BLaER1 (cell line): ENCODE measurements around the gene ZFYVE19.
A peak's percentile ranks its signal among the peaks of the same experiment; 100 is the strongest.

Source experiments
- H3K27ac ChIP-seq: shearing (Covaris generic); formaldehyde crosslinking; 2 replicates; pipeline ENCODE4 v1.8.1; 2022
- H3K27me3 ChIP-seq: shearing (Covaris generic); formaldehyde crosslinking; 2 replicates; pipeline ENCODE4 v1.8.1; 2022
- H3K36me3 ChIP-seq: shearing (Covaris generic); formaldehyde crosslinking; 2 replicates; pipeline ENCODE4 v1.8.1; 2022
- H3K4me1 ChIP-seq: shearing (Covaris generic); formaldehyde crosslinking; 2 replicates; pipeline ENCODE4 v1.8.1; 2022
- H3K4me2 ChIP-seq: shearing (Covaris generic); formaldehyde crosslinking; 2 replicates; pipeline ENCODE4 v1.8.1; 2022
- H3K4me3 ChIP-seq: shearing (Covaris generic); formaldehyde crosslinking; 2 replicates; pipeline ENCODE4 v1.8.1; 2022
- H3K9ac ChIP-seq: shearing (Covaris generic); formaldehyde crosslinking; 2 replicates; pipeline ENCODE4 v1.8.1; 2022
- H3K9me3 ChIP-seq: shearing (Covaris generic); formaldehyde crosslinking; 2 replicates; pipeline ENCODE4 v1.8.1; 2022
- H4K20me1 ChIP-seq: shearing (Covaris generic); formaldehyde crosslinking; 2 replicates; pipeline ENCODE4 v1.8.1; 2022
- Cebpa-rat ChIP-seq: shearing (Covaris generic); IDR thresholded peaks from 2 replicates; pipeline ENCODE4 v1.8.1; 2022

ZFYVE19 gene

DNA sequence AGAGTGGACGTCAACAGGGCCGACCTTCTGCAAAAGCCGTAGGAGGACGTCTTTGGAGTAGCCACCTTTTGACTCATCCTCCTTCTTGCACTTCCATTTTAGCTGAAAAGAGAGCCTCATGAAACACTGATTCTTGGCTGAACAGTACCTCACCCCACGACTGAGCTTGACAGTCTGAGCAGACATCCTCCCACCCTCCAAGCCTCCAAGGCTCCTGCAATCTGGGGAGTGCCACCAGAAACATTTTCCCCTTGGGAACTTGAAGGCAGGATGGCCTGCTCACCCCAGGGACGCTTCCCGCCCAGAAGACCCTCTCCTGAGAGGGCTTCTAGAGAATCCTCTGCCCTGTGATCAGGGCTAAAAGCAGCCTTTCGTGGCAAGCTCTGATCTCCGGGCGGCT lies 31.9 kb upstream of the ZFYVE19 start:
- Histone ChIP-seq H3K4me2 (peak overlapping the region; percentile 51), H3K36me3 (peaks cover 70% of the 10 kb centered on the region), H3K9me3 (no peaks in the 10 kb centered on the region), H3K27ac (peak overlapping the region; percentile 30; the same call in 1 of the 2 replicates), H3K4me1 (peaks cover 62% of the 10 kb centered on the region), H3K9ac (peak overlapping the region; percentile 10; the same call in 1 of the 2 replicates), H3K27me3 (no peaks in the 10 kb centered on the region), H3K4me3 (no peak overlapping the region), H4K20me1 (peaks cover 27% of the 10 kb centered on the region; the same call in 1 of the 2 replicates)
- TF ChIP-seq Cebpa-rat, result no peak

DNA sequence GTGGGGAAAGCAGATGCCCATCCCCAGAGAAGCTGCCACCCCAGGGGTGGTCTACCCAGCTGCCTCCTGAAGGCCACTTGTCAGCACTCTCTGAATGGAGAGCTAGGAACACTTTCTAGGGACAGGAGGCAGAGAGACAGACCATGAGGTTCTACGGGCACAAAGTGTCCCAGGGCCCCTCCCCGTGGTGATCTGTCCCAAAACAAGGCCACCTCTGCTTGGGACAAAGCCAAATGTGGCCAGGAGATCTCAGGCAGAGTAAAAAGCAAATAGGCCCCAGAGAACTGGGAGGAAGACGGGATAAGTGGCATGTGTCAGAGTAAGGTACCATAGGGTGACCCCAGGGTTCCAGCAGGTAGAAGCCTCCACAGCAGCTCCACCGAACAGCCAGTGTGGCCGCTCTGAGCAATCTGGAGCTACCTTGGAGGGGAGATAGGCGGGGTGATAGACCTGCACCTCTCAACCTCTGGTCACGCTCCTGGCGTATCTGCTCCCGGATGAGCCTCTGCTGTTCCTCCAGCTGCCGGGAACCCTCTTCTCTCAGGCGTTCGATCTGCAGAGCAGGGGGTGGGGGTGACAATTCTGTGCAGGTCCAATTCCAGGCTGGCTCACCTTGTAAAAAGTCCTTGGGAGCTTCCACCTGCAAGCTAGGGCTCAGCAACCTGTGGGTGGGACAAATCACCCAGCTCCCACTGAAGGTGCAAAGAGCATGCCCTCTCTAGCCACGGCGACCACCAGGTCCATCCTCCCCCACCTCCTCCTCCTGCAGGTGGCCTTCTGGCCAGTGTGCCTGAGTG lies 31.0 kb upstream of the ZFYVE19 start:
- Histone ChIP-seq H4K20me1 (peaks cover 18% of the 10 kb centered on the region; the same call in 1 of the 2 replicates), H3K4me3 (no peak overlapping the region), H3K4me2 (peak overlapping the region; percentile 51), H3K27me3 (no peaks in the 10 kb centered on the region), H3K9me3 (no peaks in the 10 kb centered on the region), H3K4me1 (peaks cover 53% of the 10 kb centered on the region), H3K27ac (peak overlapping the region; percentile 30; the same call in 1 of the 2 replicates), H3K9ac (peak overlapping the region; percentile 10; the same call in 1 of the 2 replicates), H3K36me3 (peaks cover 73% of the 10 kb centered on the region)
- TF ChIP-seq Cebpa-rat, result no peak

DNA sequence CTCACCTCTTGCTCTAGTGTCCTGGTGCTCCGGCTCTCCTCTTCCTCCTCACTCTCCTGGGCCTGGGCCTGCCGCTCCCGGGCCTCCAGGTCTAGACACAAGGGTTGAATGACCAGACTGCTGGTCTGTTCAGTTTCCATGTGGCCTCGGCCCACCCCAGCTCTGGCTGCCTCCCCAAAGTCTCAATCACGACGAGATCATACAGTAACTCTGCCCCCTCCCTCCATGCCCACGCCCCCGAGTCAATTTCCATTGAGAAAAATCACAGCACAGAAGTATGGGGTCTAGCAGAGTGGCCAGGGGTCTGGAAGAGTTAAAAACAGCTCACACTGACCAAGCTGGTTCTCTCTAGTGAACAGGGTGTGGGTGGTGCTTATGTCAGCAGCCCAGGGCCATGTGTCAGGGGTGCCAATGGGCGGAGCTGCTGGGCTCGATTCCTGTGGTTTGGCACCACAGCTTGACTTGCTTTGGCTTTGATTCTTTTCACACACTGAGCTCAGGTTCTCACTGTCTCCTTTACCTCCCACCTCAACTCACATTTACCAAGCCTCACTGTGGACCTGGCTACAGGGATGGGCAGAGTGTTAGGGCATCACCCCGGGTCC lies 30.2 kb upstream of the ZFYVE19 start:
- Histone ChIP-seq H3K27me3 (no peaks in the 10 kb centered on the region), H3K9me3 (no peaks in the 10 kb centered on the region), H4K20me1 (peaks cover 11% of the 10 kb centered on the region; the same call in 1 of the 2 replicates), H3K27ac (no peak overlapping the region), H3K36me3 (peaks cover 73% of the 10 kb centered on the region), H3K4me3 (no peak overlapping the region), H3K4me1 (peaks cover 46% of the 10 kb centered on the region), H3K9ac (no peak overlapping the region), H3K4me2 (peak overlapping the region; percentile 17; the same call in 1 of the 2 replicates)
- no peak for TF ChIP-seq Cebpa-rat

DNA sequence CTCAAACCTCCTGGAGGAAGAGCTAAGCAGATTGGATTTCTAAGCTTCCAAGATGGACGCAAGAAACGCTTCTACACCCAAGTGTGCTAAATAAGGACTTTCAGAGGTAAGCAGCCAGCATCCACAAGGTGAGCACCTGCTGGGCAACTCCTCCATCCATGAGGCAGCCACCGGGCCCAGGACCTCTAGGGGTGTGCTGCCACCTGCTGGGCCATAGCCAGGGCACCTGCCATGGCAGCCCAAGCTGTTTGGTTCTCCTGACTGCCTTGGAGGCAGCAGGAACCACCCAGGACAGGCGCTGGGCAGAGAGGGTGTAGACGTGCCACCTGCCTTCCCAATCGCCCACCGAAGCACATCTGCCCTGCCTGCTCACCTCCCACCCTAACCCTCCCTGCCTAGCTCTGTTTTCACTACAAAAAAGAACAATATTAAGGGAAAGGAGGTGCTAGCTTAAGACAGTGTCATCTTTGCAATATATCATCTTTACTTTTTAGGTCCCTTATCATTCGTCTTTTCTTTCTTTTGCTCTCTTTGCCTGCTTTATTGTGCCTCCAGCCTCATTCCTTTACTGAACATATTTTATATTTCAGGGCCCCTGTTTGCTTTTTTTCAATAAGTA lies 24.2 kb upstream of the ZFYVE19 start:
- H3K9me3 ChIP-seq, result no peaks in the 10 kb centered on the region
- no peak overlapping the region for H3K4me3 ChIP-seq
- H3K27ac ChIP-seq, result no peak overlapping the region
- peaks cover 47% of the 10 kb centered on the region for H4K20me1 ChIP-seq
- H3K9ac ChIP-seq, result no peak overlapping the region
- H3K27me3 ChIP-seq, result no peaks in the 10 kb centered on the region
- no peak for TF ChIP-seq Cebpa-rat
- H3K4me1 ChIP-seq, result peaks cover 17% of the 10 kb centered on the region
- no peak overlapping the region for H3K4me2 ChIP-seq
- H3K36me3 ChIP-seq, result peaks cover 31% of the 10 kb centered on the region

DNA sequence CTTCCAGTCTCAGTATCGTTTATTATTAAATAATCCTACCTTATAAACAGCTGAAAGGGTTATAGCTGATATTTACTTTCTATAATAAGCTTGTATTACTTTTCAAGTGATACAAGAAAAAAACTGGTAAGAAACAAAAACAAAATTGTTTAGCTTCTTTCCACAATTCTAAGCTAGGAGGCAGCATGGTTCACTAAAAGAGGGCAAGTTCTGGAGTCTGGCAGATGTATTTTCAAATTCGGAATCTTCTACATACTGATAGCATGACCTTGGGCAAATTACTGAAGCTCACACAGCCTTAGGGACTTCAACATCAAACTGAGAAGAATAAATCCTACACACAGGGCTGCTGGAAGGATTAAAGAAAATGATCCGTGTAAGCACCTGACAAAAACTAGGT lies 21.7 kb upstream of the ZFYVE19 start:
- Histone ChIP-seq H3K27me3 (no peaks in the 10 kb centered on the region), H3K9me3 (no peaks in the 10 kb centered on the region), H3K4me2 (no peak overlapping the region), H3K4me3 (no peak overlapping the region), H3K27ac (no peak overlapping the region), H3K9ac (no peak overlapping the region), H3K4me1 (peaks cover 37% of the 10 kb centered on the region), H3K36me3 (peaks cover 6% of the 10 kb centered on the region), H4K20me1 (peaks cover 62% of the 10 kb centered on the region)
- TF ChIP-seq Cebpa-rat, result no peak

DNA sequence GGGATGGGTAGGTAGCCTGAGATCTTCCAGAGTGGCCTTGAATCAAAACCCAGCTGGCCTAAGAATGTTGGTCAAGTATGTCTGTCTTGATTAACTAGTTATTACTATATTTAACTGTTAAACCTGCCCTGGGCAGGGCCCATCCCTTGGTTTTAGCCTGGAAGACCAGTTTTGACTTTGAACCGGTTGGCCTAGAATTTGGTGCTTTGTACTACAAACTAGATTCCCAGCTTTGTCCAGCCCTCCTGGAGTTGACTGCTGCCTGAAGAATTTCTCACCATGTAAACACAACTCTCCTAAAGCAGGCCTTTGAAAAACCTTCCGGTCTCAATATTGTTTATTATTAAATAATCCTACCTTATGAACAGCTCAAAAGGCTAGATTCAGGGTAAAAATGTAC lies 21.1 kb upstream of the ZFYVE19 start:
- Histone ChIP-seq H3K4me3 (no peak overlapping the region), H3K9ac (no peak overlapping the region), H3K9me3 (no peaks in the 10 kb centered on the region), H3K4me2 (no peak overlapping the region), H3K36me3 (peaks cover 10% of the 10 kb centered on the region; the same call in 1 of the 2 replicates), H3K27ac (no peak overlapping the region), H3K27me3 (no peaks in the 10 kb centered on the region), H3K4me1 (peaks cover 37% of the 10 kb centered on the region), H4K20me1 (peaks cover 62% of the 10 kb centered on the region)
- no peak for TF ChIP-seq Cebpa-rat

DNA sequence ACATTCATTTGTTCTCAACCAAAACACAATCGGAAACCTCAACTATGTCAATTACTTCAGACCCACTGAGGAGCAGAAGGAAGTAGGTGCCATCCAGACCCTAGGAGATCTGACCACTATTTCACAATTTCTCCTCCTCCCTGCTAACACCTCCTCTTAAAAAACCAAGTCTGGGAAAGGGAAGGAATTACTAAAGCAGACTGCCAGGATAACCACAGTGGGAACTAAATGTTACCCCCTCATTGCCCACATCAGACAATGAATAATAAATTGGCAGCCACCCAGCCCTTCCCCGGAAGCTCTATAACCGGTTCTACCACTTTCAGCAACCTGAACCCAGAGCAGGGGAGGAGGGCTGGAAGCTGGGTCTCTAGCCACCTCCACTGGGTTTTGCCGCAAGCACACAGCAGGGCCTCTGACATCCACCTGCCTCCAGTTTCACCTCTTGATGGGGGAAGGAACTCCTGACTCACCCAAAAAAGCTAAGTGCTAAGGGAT lies 19.5 kb upstream of the ZFYVE19 start:
- Histone ChIP-seq H3K27me3 (no peaks in the 10 kb centered on the region), H3K27ac (0 out of 2 replicates have a peak overlapping the region, but pooled peaks have one; percentile 20), H4K20me1 (peaks cover 56% of the 10 kb centered on the region), H3K9me3 (no peaks in the 10 kb centered on the region), H3K4me2 (peak overlapping the region; percentile 75), H3K36me3 (peaks cover 21% of the 10 kb centered on the region; the same call in 1 of the 2 replicates), H3K4me1 (peaks cover 37% of the 10 kb centered on the region), H3K9ac (0 out of 2 replicates have a peak overlapping the region, but pooled peaks have one; percentile 6), H3K4me3 (no peak overlapping the region)
- TF ChIP-seq Cebpa-rat, result 0 out of 2 replicates have a peak, but pooled peaks have one; percentile 33

DNA sequence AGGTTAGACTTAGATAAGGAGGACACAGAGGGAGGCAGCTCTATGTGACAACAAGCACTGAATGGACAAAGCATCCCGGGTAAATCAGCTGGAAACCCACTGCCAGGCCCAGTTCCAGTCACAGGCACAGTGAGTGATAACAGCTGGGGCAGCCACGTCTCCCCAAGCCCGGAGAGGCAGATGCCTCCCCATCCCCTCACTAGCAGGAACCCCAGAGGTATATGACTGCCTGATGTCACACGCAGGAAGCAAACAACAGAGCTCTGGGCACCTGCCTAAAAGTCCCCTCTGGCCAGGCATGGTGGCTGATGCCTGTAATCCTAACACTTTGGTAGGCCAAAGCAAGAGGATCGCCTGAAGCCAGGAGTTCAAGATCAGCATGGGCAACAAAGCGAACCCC lies 18.9 kb upstream of the ZFYVE19 start:
- Histone ChIP-seq H4K20me1 (peaks cover 52% of the 10 kb centered on the region), H3K9me3 (no peaks in the 10 kb centered on the region), H3K36me3 (peaks cover 24% of the 10 kb centered on the region; the same call in 1 of the 2 replicates), H3K27me3 (no peaks in the 10 kb centered on the region), H3K27ac (no peak overlapping the region), H3K9ac (no peak overlapping the region; the same call in 1 of the 2 replicates), H3K4me3 (no peak overlapping the region), H3K4me1 (peaks cover 37% of the 10 kb centered on the region), H3K4me2 (peak overlapping the region; percentile 75)
- no peak for TF ChIP-seq Cebpa-rat

DNA sequence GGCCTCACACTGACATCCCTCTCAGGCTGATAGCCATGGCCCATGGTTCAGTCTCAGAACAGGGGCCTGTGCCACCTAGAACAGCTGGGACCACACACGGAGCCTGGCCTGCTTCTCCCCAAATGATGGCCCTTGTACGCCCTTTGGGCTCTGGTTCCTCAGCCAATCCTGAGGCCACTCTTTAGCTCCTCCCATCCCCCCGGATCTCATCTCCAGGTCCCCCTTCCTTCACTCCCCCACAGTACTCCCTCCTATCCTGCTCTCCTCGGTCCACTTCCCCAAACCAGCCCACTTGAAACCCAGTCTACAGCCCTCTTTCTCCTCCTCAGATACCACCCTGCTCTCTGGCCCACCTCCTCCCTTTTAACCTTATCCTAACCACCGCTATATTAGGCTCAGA lies 17.8 kb upstream of the ZFYVE19 start:
- Histone ChIP-seq H3K9ac (peak overlapping the region; percentile 28; the same call in 1 of the 2 replicates), H3K9me3 (no peaks in the 10 kb centered on the region), H3K36me3 (peaks cover 30% of the 10 kb centered on the region), H4K20me1 (peaks cover 46% of the 10 kb centered on the region), H3K27ac (0 out of 2 replicates have a peak overlapping the region, but pooled peaks have one; percentile 31), H3K4me3 (no peak overlapping the region), H3K27me3 (no peaks in the 10 kb centered on the region), H3K4me1 (peaks cover 37% of the 10 kb centered on the region), H3K4me2 (peak overlapping the region; percentile 39)
- TF ChIP-seq Cebpa-rat, result no peak
